ENCODE results near the gene MAML3.

The MAML3 gene

DNA sequence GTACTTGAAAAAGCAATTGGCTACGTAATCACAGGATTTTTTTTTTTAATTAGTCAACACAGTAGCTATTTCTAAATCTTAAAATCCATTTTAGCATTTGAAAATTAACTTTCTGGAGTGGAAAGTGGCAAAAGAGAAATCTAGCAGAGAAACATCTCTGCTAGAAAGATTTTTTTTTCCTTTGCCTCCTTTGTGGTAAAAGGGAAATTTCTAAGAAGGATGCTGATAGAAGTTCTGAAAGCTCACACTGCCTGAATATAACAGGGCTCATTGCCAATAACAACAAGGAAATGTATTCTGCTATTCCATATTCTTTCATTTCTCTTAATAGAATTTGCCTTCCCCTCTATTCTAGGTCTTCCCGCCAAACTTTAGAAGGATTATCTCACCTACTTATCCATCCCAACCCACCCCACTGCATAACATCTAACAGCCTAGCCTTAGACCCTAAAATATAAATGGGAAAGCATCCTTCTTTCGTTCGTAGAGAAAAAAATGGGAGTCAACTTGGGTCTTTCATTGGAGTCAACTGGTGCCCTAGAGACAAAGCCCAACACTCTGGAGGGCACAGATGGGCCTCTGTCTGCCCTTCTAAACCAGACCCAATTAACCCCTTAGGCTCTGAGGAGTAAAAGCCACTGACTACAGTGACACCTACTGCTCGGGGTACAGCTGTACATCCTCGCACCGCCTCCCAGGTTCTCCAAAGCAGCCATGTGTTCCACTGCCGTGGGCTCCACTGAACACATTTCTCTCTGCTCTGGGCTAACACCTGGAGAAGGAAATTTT lies 103.9 kb downstream of the MAML3 start:
- peak overlapping the region in 1 of 2 donors; percentile 44 for H3K4me3 ChIP-seq (replicated peaks in 1 of 2; ENCODE audit: low read depth in 2 of 2, low read length in 2 of 2)
- TF ChIP-seq, protein P1, sequence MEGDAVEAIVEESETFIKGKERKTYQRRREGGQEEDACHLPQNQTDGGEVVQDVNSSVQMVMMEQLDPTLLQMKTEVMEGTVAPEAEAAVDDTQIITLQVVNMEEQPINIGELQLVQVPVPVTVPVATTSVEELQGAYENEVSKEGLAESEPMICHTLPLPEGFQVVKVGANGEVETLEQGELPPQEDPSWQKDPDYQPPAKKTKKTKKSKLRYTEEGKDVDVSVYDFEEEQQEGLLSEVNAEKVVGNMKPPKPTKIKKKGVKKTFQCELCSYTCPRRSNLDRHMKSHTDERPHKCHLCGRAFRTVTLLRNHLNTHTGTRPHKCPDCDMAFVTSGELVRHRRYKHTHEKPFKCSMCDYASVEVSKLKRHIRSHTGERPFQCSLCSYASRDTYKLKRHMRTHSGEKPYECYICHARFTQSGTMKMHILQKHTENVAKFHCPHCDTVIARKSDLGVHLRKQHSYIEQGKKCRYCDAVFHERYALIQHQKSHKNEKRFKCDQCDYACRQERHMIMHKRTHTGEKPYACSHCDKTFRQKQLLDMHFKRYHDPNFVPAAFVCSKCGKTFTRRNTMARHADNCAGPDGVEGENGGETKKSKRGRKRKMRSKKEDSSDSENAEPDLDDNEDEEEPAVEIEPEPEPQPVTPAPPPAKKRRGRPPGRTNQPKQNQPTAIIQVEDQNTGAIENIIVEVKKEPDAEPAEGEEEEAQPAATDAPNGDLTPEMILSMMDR (IDR thresholded peaks at IDR 0.05; ENCODE audit: low read depth, low read length), result peak; percentile 52
- peak; percentile 57 to 58 for DNase-seq (ENCODE audit: low read depth in 2 of 2)

DNA sequence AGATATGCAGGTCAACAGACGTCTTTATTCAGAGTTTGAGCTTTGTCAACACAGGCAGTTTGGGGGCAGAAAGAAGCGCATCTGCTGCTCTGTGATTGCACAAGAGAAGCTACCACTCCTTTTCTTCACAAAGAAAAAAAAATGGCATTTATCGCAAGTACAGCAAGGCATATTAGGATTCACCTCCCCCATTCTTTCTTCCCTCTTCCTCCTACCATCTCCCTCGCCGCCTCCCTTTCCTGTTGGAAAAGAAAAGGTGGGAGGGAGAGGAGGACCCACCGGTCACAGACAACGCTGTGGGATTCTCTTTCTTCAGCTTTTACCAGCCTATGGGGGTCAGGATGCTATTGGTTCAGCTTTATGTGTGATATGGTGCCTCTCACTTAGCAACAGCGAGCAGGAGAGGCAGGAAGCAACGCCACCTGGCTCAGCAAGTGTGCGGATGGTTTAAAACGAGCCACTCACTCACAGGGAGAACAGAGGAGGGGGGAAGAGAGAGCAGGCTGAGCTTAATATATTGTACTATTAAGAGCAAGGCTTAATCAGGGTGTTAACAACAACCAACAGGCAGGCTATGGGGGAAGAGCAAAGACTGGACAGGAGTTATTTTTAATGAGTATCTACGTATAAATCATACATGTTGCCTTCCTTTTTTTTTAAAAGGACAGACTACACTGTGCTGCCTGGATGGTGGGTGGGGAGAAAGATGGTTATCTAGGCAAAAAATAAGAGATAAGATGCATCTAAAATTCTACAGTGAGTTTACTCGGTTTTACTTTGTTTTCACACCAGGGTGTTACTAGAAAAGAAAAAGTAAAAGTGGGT lies 104.7 kb downstream of the MAML3 start:
- TF ChIP-seq, protein P1 (IDR thresholded peaks at IDR 0.05; ENCODE audit: low read depth, low read length), result no peak
- peak overlapping the region; percentile 28 to 44 for H3K4me3 ChIP-seq (replicated peaks in 1 of 2; ENCODE audit: low read depth in 2 of 2, low read length in 2 of 2)
- DNase-seq (ENCODE audit: low read depth in 2 of 2), result peak; percentile 62 to 74

DNA sequence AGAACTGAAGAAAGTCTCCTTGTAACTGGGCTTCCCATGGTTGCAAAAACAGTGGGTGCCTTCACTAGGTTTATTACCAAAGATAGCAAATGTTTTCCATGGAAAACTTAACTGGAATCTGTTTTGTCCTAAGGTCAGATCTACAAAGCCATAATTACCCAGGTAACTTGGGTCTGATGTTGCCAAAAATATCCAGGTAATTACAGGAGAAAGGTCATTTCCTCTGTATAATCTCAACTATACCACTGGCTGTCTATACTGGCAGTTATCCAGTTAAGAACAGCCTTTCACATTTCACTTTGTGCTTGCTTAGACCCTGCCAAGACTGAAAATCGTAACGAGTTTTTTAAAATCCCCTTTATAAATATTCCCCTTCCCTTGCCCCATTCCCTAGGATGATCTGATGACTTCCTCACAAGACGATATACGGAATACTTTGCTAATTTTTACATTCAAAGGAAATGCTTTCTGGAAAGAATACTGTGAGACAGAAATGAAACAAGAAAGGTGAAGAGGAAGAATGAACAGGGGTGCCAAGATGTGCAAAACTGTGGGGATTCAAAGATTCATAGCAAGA lies 105.5 kb downstream of the MAML3 start:
- H3K4me3 ChIP-seq (replicated peaks in 1 of 2; ENCODE audit: low read depth in 2 of 2, low read length in 2 of 2), result peak overlapping the region; percentile 28 to 44
- DNase-seq (ENCODE audit: low read depth in 2 of 2), result no peak
- TF ChIP-seq, protein P1 (IDR thresholded peaks at IDR 0.05; ENCODE audit: low read depth, low read length), result no peak

DNA sequence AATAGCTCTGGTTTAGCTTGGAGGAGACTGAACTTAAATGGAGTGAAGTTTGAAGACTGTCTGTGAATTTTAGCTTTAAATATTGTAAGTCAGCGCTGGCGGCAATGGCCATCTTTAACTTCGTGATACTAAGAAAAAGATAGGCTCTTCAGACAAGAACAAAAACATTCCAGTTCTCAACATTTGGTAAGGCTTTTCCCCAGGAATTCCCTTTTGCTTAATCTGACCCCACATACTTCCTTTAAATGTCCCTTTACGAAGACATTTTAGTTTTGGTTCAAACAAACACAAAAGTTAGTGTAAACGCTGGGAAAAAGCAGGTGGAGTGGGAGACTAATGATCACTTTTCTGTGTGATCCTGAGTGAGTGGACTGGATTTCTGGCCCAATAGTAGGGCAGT lies 106.2 kb downstream of the MAML3 start:
- TF ChIP-seq, protein P1 (IDR thresholded peaks at IDR 0.05; ENCODE audit: low read depth, low read length), result no peak
- DNase-seq (ENCODE audit: low read depth in 2 of 2), result no peak

DNA sequence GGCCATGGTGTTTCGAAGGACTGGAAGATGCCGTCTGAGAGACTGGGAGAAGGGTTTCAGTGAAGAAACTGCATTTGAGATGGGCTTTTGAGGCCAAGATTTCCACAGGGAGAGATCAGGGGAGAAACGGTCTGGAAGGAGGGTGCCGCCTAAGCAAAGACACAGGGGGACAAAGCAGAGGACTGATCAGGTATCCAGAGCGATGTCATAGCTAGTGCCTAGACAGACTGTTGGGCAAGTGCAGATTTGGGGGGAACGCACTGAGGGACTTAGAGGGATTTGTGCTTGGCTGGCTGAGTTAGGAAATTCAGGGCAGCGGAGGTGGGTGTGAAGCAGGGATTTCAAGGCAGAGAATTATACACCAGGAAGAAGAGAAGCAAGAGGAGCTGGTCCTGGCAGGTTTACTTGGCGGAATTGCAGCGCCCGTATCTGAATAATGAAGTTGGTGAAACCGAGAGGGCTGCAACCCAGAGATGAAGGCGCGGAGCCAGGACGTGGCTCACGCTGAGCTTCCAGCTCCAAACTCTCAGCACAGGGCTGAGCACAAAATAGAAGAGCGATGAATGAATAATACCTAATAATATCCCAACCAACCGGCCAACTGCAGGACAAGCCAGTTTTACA lies 106.9 kb downstream of the MAML3 start:
- DNase-seq (ENCODE audit: low read depth in 2 of 2), result peak; percentile 27 to 66
- no peak overlapping the region for H3K4me3 ChIP-seq (replicated peaks in 1 of 2; ENCODE audit: low read depth in 2 of 2, low read length in 2 of 2)
- TF ChIP-seq, protein P1 (IDR thresholded peaks at IDR 0.05; ENCODE audit: low read depth, low read length), result no peak

More for the DNA sequence above, 106.2 kb downstream of the MAML3 start:
- H3K4me3 ChIP-seq (replicated peaks in 1 of 2; ENCODE audit: low read depth in 2 of 2, low read length in 2 of 2), result no peak overlapping the region

DNA sequence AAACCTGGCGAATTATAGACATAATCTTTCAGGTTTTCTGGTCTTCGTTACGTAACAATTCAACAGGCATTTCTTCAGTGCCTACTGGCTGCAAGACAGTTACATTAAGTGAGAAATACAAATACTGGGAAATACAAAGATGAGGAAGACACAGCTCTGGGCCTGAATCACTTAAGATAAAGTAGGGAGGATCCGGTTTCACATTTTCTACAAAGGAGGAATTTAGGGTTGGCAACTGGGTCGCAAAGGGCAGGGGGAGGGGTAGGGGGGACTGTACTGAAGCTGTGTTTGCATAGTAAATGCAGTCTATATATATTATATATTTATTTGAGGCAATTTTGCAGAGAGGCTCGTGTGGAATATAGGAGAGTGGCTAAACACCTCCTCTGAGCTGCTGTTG lies 107.4 kb downstream of the MAML3 start:
- DNase-seq (ENCODE audit: low read depth in 2 of 2), result no peak
- no peak overlapping the region for H3K4me3 ChIP-seq (replicated peaks in 1 of 2; ENCODE audit: low read depth in 2 of 2, low read length in 2 of 2)

More for the DNA sequence above, 107.4 kb downstream of the MAML3 start:
- TF ChIP-seq, protein P1 (IDR thresholded peaks at IDR 0.05; ENCODE audit: low read depth, low read length), result no peak
